ENCODE measurements around the gene RYR1. TPM values are rescaled to one million over a fixed set of nuclear protein-coding genes. Genes with fewer than 3 reads are reported as not detected.

RYR1 gene
- total and polyA plus RNA-seq, 4 donors: 2.8 to 7.6 (median 4.0) TPM

DNA sequence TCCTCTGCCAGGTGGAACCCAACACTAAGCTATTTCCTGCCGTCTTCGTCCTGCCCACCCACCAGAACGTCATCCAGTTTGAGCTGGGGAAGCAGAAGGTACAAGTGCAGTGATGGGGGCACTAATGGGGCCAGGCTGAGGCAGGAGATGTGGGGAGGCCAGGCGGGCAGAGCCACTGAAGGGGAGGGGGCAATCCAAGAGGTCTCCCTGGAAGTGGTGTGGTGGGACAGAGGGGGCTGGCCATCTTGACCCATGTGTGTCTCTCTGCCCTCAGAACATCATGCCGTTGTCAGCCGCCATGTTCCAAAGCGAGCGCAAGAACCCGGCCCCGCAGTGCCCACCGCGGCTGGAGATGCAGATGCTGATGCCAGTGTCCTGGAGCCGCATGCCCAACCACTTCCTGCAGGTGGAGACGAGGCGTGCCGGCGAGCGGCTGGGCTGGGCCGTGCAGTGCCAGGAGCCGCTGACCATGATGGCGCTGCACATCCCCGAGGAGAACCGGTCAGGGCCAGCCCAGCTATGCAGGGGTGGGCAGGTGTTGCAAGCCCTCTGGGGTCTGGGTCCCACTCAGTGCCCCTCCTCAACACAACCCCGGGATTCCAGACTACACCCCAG, 49.6 kb downstream of the RYR1 start:
- Histone ChIP-seq H3K9me3 (ENCODE audit: control insufficient read depth in 4 of 4, insufficient read depth in 3 of 4, low read length in 3 of 4) (no peaks in the 10 kb centered on the region), H3K27ac (ENCODE audit: low read depth in 1 of 2, low read length in 1 of 2) (no peak overlapping the region), H3K36me3 (ENCODE audit: control insufficient read depth in 4 of 4, insufficient read depth in 4 of 4, low read length in 4 of 4) (no peaks in the 10 kb centered on the region), H3K27me3 (ENCODE audit: control insufficient read depth in 3 of 3, insufficient read depth in 3 of 3, low read length in 2 of 3) (no peaks in the 10 kb centered on the region), H3K4me3 (no peak overlapping the region), H3K4me1 (ENCODE audit: control insufficient read depth in 5 of 5, insufficient read depth in 5 of 5, low read length in 5 of 5) (no peaks in the 10 kb centered on the region), H3K9ac (ENCODE audit: insufficient read depth in 1 of 2, low read length in 2 of 2) (no peak overlapping the region)
- WGBS, 2 donors: 87 to 89% methylated on average over 24 of the region's 24 CpGs
- TF ChIP-seq CTCF (IDR thresholded peaks at IDR 0.05; ENCODE audit: control extremely low read depth, extremely low read depth): no peak
- DNase-seq (no peak), ATAC-seq (ENCODE audit: insufficient read depth, low FRiP score) (no peak)

DNA sequence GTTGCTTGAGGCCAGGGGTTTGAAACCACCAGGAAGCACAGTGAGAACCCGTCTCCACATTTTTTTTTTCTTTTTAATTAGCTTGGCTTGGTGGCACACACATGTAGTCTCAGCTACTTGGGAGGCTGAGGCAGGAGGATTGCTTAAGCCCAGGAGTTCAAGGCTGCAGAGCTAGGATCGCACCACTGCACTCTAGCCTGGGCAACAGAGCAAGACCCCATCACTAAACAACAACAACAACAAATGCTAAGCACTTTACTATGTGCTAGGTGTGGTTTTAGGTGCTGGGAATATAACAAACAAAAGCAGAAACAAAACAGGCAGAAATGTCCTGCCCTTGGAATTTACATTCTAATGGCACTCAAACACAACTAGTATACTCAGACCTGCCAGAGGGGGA, 51.3 kb downstream of the RYR1 start:
- H3K36me3 ChIP-seq (ENCODE audit: control insufficient read depth in 4 of 4, insufficient read depth in 4 of 4, low read length in 4 of 4): no peaks in the 10 kb centered on the region
- no peak for DNase-seq
- H3K4me1 ChIP-seq (ENCODE audit: control insufficient read depth in 5 of 5, insufficient read depth in 5 of 5, low read length in 5 of 5): no peaks in the 10 kb centered on the region
- ATAC-seq (ENCODE audit: insufficient read depth, low FRiP score): no peak
- peaks cover 0 to under 1% (median 0%) of the 10 kb centered on the region in 4 donors for H3K9me3 ChIP-seq (ENCODE audit: control insufficient read depth in 4 of 4, insufficient read depth in 3 of 4, low read length in 3 of 4)
- no peaks in the 10 kb centered on the region for H3K27me3 ChIP-seq (ENCODE audit: control insufficient read depth in 3 of 3, insufficient read depth in 3 of 3, low read length in 2 of 3)
- no peak overlapping the region for H3K27ac ChIP-seq (ENCODE audit: low read depth in 1 of 2, low read length in 1 of 2)
- no peak overlapping the region for H3K4me3 ChIP-seq
- 71 to 73% methylated on average over 2 of the region's 2 CpGs for WGBS, 2 donors
- H3K9ac ChIP-seq (ENCODE audit: insufficient read depth in 1 of 2, low read length in 2 of 2): no peak overlapping the region
- no peak for TF ChIP-seq CTCF (IDR thresholded peaks at IDR 0.05; ENCODE audit: control extremely low read depth, extremely low read depth)

- DNase-seq: no peak
- Histone ChIP-seq H3K4me1 (ENCODE audit: control insufficient read depth in 5 of 5, insufficient read depth in 5 of 5, low read length in 5 of 5) (no peaks in the 10 kb centered on the region), H3K9me3 (ENCODE audit: control insufficient read depth in 4 of 4, insufficient read depth in 3 of 4, low read length in 3 of 4) (peaks cover 0 to 2% (median under 1%) of the 10 kb centered on the region in 4 donors), H3K36me3 (ENCODE audit: control insufficient read depth in 4 of 4, insufficient read depth in 4 of 4, low read length in 4 of 4) (no peaks in the 10 kb centered on the region), H3K9ac (ENCODE audit: insufficient read depth in 1 of 2, low read length in 2 of 2) (no peak overlapping the region), H3K27ac (ENCODE audit: low read depth in 1 of 2, low read length in 1 of 2) (no peak overlapping the region), H3K27me3 (ENCODE audit: control insufficient read depth in 3 of 3, insufficient read depth in 3 of 3, low read length in 2 of 3) (no peaks in the 10 kb centered on the region), H3K4me3 (no peak overlapping the region)
- ATAC-seq (ENCODE audit: insufficient read depth, low FRiP score): no peak
- TF ChIP-seq CTCF (IDR thresholded peaks at IDR 0.05; ENCODE audit: control extremely low read depth, extremely low read depth): no peak
- 94 to 97% methylated on average over 49 of the region's 49 CpGs for WGBS, 2 donors
Measured at GRCh38 chr19:38485541-38486285, 52.2 kb downstream of the RYR1 start.
